Fibroblast of skin of right biceps (primary cell): ENCODE data around the gene TFF2.

Experiments used
- DNase-seq: peaks from one replicate; pipeline ENCODE4 v3.0.0-alpha.2; 2013

Gene TFF2

GRCh38 chr21:42343963-42344510 lies 6.8 kb downstream of the TFF2 start:
- no peak for DNase-seq

- DNase-seq: no peak
These were observed 7.2 kb downstream of the TFF2 start for GRCh38 chr21:42343556-42343955.

- DNase-seq: no peak
These were observed 7.7 kb downstream of the TFF2 start for GRCh38 chr21:42343101-42343500.

GRCh38 chr21:42341776-42342542 lies 8.8 kb downstream of the TFF2 start:
- no peak for DNase-seq

- no peak for DNase-seq
These were observed 10.4 kb downstream of the TFF2 start for GRCh38 chr21:42340187-42341050.

- no peak for DNase-seq
These were observed 11.8 kb downstream of the TFF2 start for GRCh38 chr21:42338729-42339715.

- DNase-seq: peak; percentile 17
These were observed 12.7 kb downstream of the TFF2 start for GRCh38 chr21:42337830-42338728.

- no peak for DNase-seq
These were observed 13.5 kb downstream of the TFF2 start for GRCh38 chr21:42337276-42337675.

- peak; percentile 12 for DNase-seq
These were observed 14.7 kb downstream of the TFF2 start for GRCh38 chr21:42336054-42336453.

- DNase-seq: no peak
These were observed 18.1 kb downstream of the TFF2 start for GRCh38 chr21:42332557-42333317.

GRCh38 chr21:42331660-42332059 lies 19.1 kb downstream of the TFF2 start:
- no peak for DNase-seq

- no peak for DNase-seq
These were observed 20.1 kb downstream of the TFF2 start for GRCh38 chr21:42330380-42331371.

GRCh38 chr21:42324896-42325295 lies 25.9 kb downstream of the TFF2 start:
- no peak for DNase-seq

- DNase-seq: no peak
These were observed 28.9 kb downstream of the TFF2 start for GRCh38 chr21:42321845-42322244.

GRCh38 chr21:42321231-42321630 lies 29.6 kb downstream of the TFF2 start:
- DNase-seq: no peak

GRCh38 chr21:42320791-42321190 lies 30.0 kb downstream of the TFF2 start:
- no peak for DNase-seq

GRCh38 chr21:42319851-42320572 lies 30.8 kb downstream of the TFF2 start:
- no peak for DNase-seq

- DNase-seq: no peak
These were observed 31.4 kb downstream of the TFF2 start for GRCh38 chr21:42319376-42319775.
